A549 (cell line): ENCODE data around the gene CLCN3.

Experiments used
- HEYL ChIP-seq: fragments of 250-450 bp; sonication (Bioruptor Pico); IDR thresholded peaks from 2 replicates; pipeline ENCODE4 v1.8.0; 2021; ENCODE audit warnings: mild to moderate bottlenecking, moderate library complexity
- RAD21 ChIP-seq, 2 experiments: fragments of >200 bp in 1 of 2; sonication (Bioruptor Twin) in 1 of 2; formaldehyde crosslinking in 1 of 2; IDR thresholded peaks in 1 of 2; conservative IDR thresholded peaks in 1 of 2; 2 replicates in 1 of 2; 3 replicates in 1 of 2; pipeline ENCODE4 v1.6.1; 2012 to 2018; ENCODE audit warnings: inconsistent platforms in 1 of 2
- RCOR1 ChIP-seq: fragments of 150-350 bp; IDR thresholded peaks from 2 replicates; pipeline ENCODE4 v1.6.1; 2014; ENCODE audit warnings: antibody characterized with exemption, low read length, low read depth

DNA sequence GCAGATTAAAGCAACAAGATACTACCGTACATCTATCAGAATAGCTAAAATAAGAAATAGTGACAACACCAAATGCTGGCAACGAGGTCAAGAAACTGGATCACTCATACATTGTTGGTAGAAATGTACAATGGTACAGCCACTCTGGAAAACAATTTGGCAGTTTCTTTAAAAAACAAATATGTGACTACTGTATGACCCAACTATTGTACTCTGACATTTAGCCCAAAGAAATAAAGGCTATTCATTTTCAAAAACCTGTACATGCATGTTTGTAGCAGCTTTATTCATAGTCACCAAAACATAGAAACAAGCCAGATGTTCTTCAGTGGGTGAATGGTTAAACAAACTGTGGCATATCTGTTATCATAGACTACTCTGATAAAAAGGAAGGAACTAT is 8.2 kb downstream of the CLCN3 start:
- TF ChIP-seq RAD21 (conservative IDR thresholded peaks at IDR 0.05 in 1 of 2, IDR thresholded peaks at IDR 0.05 in 1 of 2) (no peak), RCOR1 (no peak), HEYL (no peak)
